NCI-H2227 (cell line): ENCODE measurements around the gene CNTN5.
"Not testable (repeated sequence)": the region's sequence is repeated elsewhere in the genome, so short reads cannot be mapped to it uniquely, and the experiment has no call there.

Experiments
- DNase-seq: peaks from one replicate; lab custom pipeline; 2025; ENCODE audit not compliant: unreplicated experiment; lab: John Stamatoyannopoulos, UW

Gene CNTN5

DNA sequence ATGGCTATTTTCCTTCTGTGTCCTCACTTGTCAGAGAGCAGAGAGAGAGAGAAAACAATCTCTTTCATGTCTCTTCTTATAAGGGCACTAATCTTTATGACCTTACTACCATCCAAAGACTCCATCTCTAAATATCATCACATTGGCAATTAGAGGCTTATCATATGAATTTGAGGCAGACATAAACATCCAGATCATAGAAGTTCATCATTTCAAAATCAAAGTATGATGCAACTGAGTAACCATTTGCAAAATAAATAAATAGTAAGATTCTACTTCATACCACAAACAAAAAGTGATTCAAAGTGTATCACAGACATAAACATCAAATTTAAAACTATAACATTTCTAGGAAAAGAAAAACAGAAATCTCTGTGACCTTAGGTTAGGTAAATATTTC is 1161.6 kb downstream of the CNTN5 start:
- DNase-seq = no peak

DNA sequence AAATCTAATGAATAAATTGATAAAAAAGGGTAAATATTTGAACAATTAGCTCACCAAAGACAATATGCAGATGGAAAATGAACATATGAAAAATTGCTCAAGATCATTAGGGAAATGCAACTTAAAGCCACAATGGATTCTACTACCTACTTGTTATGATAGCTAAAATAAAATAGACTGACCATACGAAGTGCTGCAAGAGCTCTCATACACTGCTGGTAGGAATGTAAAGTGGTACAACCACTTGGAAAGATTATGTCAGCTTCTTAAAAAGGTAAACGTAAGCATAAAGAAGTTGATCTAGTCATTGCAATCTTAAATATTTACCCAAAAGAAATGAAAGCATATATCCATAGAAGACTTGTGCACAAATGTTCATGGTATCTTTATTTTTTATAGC is 1162.2 kb downstream of the CNTN5 start:
- no peak for DNase-seq

DNA sequence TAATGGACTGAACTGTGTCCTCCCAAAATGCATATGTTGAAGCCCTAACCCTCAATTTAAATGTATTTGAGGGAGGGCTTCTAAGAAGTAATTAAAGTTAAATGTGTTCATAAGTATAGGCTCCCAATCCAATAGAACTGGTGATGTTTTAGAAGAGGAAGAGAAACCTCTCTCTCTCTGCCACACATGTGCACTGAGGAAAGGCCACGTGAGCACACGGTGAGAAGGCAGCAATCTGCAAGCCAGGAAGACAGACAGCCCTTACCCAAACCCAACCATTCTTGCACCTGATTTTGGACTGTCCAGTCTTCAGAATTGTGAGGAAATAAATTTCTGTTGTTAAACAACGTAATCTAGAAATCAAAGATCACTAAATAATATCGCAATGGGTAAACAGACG is 1164.8 kb downstream of the CNTN5 start:
- DNase-seq = no peak

DNA sequence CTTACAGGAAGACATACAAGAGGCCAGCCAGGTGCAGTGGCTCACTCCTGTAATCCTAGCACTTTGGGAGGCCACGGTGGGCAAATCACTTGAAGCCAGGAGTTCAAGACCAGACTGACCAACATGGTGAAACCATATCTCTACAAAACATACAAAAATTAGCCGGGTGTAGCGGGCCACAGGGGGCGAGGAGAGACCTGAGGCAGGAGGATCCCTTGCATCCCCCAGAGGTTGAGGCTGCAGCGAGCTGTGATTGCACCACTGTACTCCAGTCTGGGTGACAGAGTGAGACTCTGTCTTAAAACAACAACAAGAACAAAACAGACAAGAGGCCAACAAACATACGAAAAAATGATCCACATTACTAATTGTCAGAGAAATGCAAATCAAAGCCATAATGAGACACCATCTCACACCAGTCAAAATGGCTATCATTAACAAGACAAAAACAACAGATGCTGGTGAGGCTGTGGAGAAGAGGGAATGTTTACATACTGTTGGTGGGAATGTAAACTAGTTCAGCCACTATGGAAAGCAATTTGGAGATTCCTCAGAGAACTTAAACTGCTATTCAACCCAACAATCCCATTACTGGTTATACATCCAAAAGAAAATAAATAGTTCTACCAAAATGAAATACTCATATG is 1167.5 kb downstream of the CNTN5 start:
- no peak for DNase-seq

DNA sequence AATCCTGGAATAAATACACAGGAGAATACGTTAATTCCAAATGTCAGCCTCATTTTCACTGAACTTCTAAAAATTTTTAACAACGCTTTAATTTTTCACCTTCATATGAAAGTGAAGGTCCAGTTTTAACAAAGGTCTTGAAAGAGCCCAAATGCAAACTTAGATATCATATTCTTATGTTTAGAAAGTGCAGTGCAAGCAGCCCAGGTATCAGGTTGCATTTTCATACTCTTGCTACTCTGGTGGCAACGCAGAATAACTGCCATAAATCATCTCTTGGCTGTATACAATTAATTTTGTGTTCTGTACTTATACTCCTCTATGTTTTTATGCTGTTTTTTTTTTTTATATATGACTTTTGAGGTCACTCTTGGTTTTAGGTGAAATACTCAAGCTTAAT is 1169.6 kb downstream of the CNTN5 start:
- no peak for DNase-seq

DNA sequence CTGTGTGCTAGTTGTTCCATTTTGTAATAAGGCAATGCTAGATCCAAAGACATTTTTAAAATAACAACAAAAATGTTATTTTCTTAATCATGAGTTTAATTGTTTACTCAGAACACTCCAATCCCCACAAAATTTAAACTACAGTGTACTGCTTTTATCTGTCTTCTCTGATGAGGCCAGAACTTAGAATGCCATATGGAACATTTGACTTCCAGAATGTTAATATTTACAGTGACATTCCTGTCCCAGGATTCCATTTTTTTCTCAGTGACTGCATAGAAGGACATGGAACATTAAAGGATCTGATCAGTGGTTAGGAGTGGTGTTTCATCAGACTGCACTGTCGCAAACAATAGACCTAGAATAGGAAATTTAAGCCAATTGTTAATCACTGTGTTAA is 1171.4 kb downstream of the CNTN5 start:
- no peak for DNase-seq

DNA sequence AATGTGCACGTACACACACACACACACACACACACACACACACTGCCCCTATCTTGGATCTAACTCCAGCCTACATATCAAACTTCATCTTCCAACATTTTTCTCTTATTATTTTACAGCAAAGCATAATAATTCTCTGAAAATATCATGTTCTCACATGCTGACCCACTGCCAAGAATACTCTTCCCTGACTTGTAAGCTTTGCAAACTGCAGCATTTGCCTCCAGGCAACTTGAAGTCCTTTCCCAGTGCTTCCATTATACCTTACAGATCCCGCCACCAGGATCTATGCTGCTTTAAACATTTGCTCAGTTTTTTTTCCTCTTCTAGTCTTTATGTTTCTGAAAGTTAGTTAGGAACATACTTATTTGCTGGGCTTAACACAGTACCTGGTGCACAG is 1183.0 kb downstream of the CNTN5 start:
- DNase-seq = no peak

DNA sequence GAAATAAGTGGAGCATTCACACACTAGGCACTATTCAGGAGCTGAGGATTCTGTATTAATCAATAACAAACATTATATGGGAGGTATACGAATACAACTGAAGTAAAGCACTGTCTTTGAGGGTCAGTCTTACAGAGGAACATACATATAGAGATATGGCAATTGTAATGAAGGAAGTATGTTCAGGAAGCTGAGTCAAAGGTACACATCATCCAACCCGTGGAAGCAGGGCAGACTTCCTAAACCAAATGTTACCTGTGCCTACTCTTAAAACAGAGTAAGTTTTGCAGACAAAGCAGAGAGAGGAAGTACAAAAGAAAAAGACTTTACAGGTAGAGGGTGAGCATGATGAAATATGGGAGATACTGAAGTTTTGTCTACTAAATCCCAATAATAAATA is 1185.2 kb downstream of the CNTN5 start:
- DNase-seq = no peak

DNA sequence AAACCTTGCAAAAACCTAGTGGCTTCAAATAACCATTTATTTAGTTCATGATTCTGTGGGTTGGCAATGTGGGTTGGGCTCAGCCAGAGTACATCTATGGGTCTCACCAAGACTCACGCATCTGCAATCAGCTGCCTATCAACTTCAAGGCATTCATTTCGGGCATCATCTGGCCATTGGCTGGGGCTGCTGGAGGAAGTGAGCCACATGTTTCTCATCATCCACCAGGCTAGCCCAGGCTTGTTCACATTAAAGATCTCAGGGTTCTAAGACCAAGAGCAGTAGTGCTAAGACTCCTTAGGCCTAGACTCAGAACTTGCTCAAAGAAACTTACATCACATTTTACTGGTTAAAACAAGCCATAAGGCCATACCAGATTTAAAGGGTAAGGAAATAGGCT is 1187.5 kb downstream of the CNTN5 start:
- no peak for DNase-seq

DNA sequence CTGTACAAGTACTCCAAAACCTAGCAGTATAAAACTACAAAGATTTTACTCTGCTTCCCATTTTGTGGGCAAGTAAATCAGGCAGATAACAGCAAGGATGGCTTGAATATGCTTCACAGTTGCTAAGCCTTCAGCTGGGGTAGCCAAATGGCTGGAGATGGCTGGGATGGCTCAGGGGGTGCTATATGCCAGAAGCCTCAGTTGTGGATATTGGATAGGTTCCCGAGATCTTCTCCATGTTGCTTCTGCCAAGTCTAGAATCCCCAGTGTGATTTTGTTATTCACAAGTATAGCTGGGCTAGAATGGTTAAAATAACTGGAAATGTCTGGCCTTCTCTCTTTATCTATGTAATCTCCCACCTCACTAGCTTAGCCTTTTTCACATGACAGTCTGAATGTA is 1194.0 kb downstream of the CNTN5 start:
- no peak for DNase-seq

DNA sequence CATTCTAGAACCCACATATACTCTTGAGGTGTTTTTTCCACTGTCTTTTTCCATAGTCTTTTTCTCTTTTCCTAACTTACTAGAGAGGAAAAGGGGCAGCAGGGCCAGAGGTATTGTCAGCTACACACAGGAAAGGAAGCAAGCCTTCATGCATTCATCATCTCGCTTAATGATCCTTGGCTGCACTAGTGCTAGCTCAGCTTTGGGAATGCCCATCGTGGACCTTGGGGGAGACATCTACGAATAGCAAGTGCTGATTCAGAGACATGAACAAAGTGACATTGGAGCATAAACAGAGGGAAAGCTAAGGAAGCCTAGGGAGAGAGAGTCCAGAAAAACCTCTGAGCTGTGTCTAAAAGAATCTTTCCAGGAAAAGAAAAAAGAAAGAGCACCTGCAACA is 1200.1 kb downstream of the CNTN5 start:
- no peak for DNase-seq

DNA sequence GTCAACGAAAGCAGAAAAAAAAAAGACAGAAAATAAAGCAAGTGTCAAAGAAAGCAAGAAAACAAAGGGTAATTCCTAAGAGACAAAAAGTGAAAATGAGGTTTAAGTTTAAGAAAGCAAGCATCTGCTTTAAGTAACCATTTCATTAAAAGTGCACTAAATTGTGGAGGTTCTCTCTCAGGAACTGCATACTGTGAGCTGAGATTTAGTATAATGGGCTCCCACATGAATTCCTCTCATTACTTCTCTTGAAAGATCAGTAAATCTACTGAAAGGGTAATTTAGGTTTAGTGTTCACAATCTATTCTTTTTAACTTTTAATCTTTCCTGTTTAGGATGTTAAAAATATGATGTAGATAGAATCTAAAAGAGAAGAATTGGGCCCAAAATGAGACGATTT is 1201.0 kb downstream of the CNTN5 start:
- DNase-seq = no peak

DNA sequence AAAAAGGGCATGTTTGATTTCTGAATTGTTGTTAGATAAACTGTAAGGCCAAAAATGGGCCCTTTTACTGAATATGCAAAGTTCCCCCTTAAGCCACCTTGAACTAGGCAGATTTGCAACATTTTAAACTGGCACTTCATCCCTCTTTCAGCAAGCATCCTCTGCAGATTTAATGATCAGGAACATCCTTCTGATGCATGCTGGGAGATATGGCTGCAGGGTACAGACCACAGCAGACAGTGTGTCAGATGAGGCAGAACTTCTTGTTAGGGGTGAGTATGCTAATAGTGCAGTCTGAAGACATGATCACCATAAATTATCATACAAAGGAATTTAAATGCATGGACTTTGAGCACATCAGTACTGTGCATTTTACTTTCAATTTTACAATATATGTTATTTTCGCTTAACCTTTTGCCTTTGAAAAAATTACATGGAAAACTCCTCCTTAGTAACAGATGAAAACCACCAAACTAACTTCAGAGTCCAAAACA is 1203.8 kb downstream of the CNTN5 start:
- DNase-seq = no peak

DNA sequence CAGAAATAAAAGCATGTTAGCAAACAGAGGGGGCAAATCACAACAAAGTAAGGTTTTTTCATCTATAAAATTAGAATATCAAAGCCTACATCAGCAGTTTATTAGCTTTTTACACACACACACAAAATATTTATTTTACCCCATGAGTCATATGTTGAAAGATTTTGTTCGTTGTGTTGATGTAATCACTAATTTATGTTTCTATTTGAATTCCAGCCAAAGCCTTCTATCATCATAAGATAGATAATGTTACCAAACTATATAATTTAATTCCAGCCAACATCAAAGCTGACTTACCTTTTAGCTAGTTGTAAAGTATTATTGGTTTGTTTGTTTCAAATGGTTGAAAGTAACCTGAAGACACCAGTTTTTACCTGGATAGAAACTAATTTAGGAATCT is 1208.3 kb downstream of the CNTN5 start:
- no peak for DNase-seq

DNA sequence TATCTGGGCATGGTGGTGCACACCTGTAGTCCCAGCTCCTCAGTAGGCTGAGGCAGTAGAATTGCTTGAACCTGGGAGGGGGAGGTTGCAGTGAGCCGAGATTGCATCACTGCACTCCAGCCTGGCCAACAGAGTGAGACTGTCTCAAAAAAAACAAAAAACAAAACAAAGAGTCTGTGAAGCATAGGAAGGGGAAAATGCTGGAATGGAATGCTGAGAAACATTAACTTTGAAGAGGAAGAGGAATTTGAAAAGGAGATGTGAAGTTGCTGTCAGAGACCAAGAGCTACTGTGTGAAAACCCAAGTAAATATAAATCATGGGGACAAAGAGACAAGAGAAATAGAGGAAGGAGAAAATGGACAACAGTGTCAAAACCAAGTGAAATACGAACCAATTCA is 1211.3 kb downstream of the CNTN5 start:
- DNase-seq = no peak

DNA sequence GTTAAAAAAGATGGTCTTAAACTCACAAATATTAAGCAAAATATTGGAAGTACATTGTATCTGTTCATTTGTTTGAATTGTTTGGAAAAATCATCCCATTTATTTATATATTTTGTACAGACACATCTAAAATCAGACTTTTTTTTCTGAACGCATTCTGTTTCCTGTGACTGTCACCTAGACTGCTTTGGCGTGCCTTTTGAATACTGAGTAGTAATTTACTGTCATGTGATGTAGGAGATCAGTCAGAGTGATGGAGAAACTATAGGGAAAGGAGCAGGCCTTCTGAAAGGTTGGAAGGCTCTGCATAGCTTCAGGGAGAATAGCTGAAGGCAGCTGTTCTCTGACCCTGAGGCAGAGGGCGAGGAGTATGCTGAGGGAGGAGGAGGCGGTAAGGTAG is 1214.3 kb downstream of the CNTN5 start:
- no peak for DNase-seq

DNA sequence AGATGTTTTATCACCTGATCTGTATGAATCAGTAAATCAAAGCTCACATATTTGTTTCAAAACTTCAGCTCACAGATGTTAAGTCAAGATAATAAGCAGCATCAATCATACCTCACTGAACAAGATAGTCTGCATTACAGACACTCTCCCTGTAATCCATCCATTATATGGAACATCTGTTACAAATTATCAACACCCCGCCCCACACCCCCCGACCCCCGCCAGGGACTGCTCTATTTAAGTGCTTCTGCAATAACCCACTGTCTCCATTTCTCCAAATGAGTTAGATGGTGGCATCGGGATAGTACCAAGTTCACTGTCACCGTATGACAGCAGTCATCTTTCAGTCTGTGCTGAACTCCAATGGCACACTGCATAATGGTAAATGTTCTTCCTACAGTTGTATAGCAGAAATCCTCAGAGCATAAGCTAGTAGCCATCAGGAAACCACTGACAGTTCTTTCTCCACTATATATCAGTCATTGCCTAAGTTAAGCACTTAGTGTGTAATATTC is 1219.3 kb downstream of the CNTN5 start:
- no peak for DNase-seq

DNA sequence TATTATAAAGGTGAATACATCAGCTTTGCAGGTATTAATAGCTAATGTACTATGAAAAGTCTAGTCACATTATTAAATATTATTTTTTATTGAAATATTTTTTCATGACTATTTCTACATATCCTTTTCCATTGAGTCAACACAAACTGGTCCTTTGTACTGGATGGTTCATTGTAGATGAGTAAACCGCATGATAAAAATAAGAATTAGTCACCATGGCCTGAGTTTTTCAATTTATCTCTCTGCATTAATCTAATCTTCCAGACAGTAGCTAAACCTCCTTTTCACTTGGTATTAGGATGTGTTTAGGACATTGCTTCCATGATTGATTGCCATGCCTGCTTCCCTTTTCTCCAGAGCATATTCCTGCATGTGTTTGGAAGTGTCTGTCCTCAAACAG is 1227.0 kb downstream of the CNTN5 start:
- no peak for DNase-seq

DNA sequence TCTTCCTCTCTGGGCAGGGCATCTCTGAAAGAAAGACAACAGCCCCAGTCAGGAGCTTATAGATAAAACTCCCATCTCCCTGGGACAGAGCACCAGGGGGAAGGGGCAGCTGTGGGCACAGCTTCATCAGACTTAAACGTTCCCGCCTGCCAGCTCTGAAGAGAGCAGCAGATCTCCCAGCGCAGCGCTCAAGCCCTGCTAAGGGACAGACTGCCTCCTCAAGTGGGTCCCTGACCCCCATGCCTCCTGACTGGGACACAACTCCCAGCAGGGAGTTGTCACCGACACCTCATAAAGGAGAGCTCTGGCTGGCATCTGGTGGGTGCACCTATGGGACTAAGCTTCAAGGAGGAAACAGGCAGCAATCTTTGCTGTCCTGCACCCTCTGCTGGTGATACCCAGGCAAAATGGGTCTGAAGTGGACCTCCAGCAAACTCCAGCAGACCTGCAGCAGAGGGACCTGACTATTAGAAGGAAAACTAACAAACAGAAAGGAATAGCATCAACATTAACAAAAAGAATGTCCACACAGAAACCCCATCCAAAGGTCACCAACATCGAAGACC is 1236.6 kb downstream of the CNTN5 start:
- not testable (repeated sequence) for DNase-seq

DNA sequence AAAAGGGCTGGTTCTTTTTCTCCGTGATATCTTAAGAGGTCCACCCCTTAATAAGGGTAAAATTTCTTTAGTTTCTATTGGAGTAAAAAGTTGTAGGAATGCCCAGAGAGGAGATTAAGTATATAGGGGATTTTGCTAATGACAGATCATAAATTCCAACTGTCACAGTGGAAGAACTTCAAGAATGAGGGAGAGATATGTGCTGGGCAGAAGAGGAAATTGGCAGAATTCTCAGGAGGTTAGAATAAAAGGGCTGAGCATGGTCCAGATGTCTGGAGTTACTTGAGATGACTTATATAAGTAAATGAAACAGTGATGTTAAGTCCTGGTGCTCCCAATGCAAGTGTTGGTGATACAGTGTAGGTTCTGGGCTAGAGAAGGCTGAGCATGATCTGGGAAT is 1248.8 kb downstream of the CNTN5 start:
- no peak for DNase-seq

DNA sequence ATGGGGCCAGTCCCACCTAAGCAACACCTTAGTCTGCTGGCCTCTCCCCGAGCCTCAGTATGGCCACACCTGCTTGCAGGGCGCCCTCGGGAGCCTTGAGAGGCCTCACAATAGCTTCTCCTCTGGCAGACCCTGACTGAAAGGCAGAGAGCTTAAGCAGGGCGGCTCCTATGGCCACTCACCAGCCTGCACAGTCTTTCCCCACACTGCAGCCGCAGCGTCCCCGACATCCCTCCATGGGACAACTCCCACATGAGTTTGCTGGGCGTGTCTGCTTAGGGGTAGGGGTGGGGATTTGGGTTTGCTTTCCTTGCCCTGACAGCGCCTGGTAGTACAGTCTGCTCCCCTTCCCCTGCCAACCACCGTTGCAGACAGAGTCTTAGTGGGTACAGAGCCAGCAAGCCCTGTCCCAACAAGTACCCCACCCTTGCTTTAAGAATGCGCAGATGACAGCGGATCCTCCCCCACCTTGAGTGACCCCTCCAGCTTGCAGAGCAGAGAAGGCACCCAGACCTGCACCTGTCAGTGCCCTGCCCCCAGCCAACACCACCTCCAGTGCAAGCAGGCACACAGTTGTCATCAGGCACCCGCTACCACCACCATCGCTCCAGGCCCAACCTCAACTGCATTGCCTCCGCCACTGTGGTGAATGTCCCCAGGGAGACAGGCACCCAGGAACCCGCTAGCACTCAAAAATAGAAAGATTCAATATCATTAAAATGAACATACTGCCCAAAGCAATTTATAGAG is 1252.5 kb downstream of the CNTN5 start:
- DNase-seq = no peak

DNA sequence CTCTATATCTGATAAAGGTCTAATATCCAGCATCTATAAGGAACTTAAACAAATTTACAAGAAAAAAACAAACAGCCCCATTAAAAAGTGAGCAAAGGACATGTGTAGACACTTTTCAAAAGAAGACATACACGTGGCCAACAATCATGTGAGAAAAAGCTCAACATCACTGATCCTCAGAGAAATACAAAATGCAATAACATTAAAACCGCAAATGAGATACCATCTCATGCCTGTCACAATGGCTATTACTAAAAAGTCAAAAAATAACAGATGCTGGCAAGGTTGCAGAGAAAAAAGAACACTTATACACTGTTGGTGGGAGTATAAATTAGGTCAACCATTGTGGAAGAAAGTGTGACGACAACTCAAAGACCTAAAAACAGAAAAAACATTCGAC is 1253.7 kb downstream of the CNTN5 start:
- DNase-seq = not testable (repeated sequence)
